Measurements from ENCODE around the gene GPR89A. TPM values are rescaled to one million over a fixed set of nuclear protein-coding genes. Genes with fewer than 3 reads are reported as not detected.
"Not testable (repeated sequence)": the region's sequence is repeated elsewhere in the genome, so short reads cannot be mapped to it uniquely, and the experiment has no call there.

GPR89A gene
- total RNA-seq, 1 experiment from 2014 or later = 44.9 TPM

DNA sequence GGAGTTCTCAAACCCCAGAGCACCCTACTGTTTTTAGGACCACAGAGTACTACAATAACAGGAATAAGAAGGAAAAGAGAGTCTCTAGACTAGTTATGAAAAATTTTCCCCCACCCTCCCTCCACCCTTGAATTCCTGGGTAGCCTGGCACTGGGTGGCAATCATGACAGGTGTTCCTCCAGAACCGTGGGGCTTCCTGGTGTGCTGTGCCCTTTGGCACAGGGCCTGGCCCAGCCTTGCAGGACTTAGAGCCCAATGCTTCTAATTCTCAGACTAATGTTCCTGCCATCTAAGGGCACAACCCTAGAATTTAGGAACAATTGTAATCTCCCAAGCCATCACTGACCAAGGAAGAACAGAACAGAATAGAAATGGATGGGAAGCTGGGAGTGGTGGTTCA lies 110.0 kb downstream of the GPR89A start:
- no peaks in the 10 kb centered on the region for H3K36me3 ChIP-seq (ENCODE audit: insufficient read depth, low read length)
- H3K27ac ChIP-seq (ENCODE audit: low read length) = no peak overlapping the region
- no peaks in the 10 kb centered on the region for H4K20me1 ChIP-seq (ENCODE audit: insufficient read depth, low read depth, low read length)
- no peak overlapping the region for H3K4me2 ChIP-seq (ENCODE audit: low read depth, low read length, poor library complexity, severe bottlenecking)
- H3K4me1 ChIP-seq (ENCODE audit: low read length) = peaks cover 7% of the 10 kb centered on the region
- H3K9me2 ChIP-seq (replicated peaks; ENCODE audit: insufficient read depth, low read length) = no peaks in the 10 kb centered on the region
- H3K9ac ChIP-seq (ENCODE audit: low read length) = no peak overlapping the region
- H3K9me3 ChIP-seq (ENCODE audit: low read length) = no peaks in the 10 kb centered on the region
- no peak overlapping the region for H3K4me3 ChIP-seq (ENCODE audit: low read length)
- DNase-seq = no peak
- no peaks in the 10 kb centered on the region for H3K79me2 ChIP-seq (ENCODE audit: low read length)
- no peaks in the 10 kb centered on the region for H3K27me3 ChIP-seq (ENCODE audit: low read length)
- no peak overlapping the region for H2AFZ ChIP-seq (ENCODE audit: low read length)

GRCh38 chr1:145718465-145718864 lies 110.7 kb downstream of the GPR89A start:
- not testable (repeated sequence) for H3K9ac ChIP-seq (ENCODE audit: low read length); H4K20me1 ChIP-seq (ENCODE audit: insufficient read depth, low read depth, low read length); H3K27me3 ChIP-seq (ENCODE audit: low read length); H3K9me3 ChIP-seq (ENCODE audit: low read length); H3K4me3 ChIP-seq (ENCODE audit: low read length); H3K9me2 ChIP-seq (replicated peaks; ENCODE audit: insufficient read depth, low read length); H3K4me2 ChIP-seq (ENCODE audit: low read depth, low read length, poor library complexity, severe bottlenecking); H2AFZ ChIP-seq (ENCODE audit: low read length); H3K27ac ChIP-seq (ENCODE audit: low read length); H3K4me1 ChIP-seq (ENCODE audit: low read length); DNase-seq; H3K36me3 ChIP-seq (ENCODE audit: insufficient read depth, low read length); H3K79me2 ChIP-seq (ENCODE audit: low read length)

GRCh38 chr1:145719230-145720079 lies 111.7 kb downstream of the GPR89A start, which contains the start of gene CD160:
Gene CD160 (plus strand): TSS chr1:145719499. CDS start chr1:145728328, 8,829 bp downstream.
- no peak for DNase-seq
- Histone ChIP-seq H3K4me1 (ENCODE audit: low read length) (peaks cover 7% of the 10 kb centered on the region), H3K27me3 (ENCODE audit: low read length) (no peaks in the 10 kb centered on the region), H3K27ac (ENCODE audit: low read length) (no peak within 1 kb of the TSS), H3K9ac (ENCODE audit: low read length) (no peak within 1 kb of the TSS), H3K9me3 (ENCODE audit: low read length) (no peaks in the 10 kb centered on the region), H3K9me2 (replicated peaks; ENCODE audit: insufficient read depth, low read length) (no peaks in the 10 kb centered on the region), H3K36me3 (ENCODE audit: insufficient read depth, low read length) (no peaks in the 10 kb centered on the region), H3K79me2 (ENCODE audit: low read length) (no peaks in the 10 kb centered on the region), H3K4me2 (ENCODE audit: low read depth, low read length, poor library complexity, severe bottlenecking) (no peak within 1 kb of the TSS), H3K4me3 (ENCODE audit: low read length) (no peak within 1 kb of the TSS), H4K20me1 (ENCODE audit: insufficient read depth, low read depth, low read length) (no peaks in the 10 kb centered on the region), H2AFZ (ENCODE audit: low read length) (no peak within 1 kb of the TSS)

Other genes with a start within 250 kb of the GPR89A start
- gene NBPF20, start 182.4 kb upstream of the GPR89A start, total RNA-seq (2014; rRNA removed; shearing (Covaris generic); ENCODE audit: low replicate concordance) = 4.9 and 12.2 TPM in 2 replicates
- gene PDZK1, start 99.4 kb downstream of the GPR89A start, total RNA-seq (2014; rRNA removed; shearing (Covaris generic); ENCODE audit: low replicate concordance) = not detected in 2 replicates
- not detected in 2 replicates for gene CD160, start 111.5 kb downstream of the GPR89A start, total RNA-seq (2014; rRNA removed; shearing (Covaris generic); ENCODE audit: low replicate concordance)
- gene RNF115, start 216.1 kb downstream of the GPR89A start, total RNA-seq (2014; rRNA removed; shearing (Covaris generic); ENCODE audit: low replicate concordance) = 14.2 and 21.8 TPM in 2 replicates
- gene POLR3C, start 216.2 kb downstream of the GPR89A start, total RNA-seq (2014; rRNA removed; shearing (Covaris generic); ENCODE audit: low replicate concordance) = 33.4 and 57.7 TPM in 2 replicates
- gene NUDT17, start 237.6 kb downstream of the GPR89A start, total RNA-seq (2014; rRNA removed; shearing (Covaris generic); ENCODE audit: low replicate concordance) = 2.9 and 8.3 TPM in 2 replicates